M059J (cell line): ENCODE measurements around the gene CALR3. TPM values are rescaled to one million over a fixed set of nuclear protein-coding genes. Genes with fewer than 3 reads are reported as not detected.
"Not testable (repeated sequence)": the region's sequence is repeated elsewhere in the genome, so short reads cannot be mapped to it uniquely, and the experiment has no call there.

Experiments
- DNase-seq: peaks from one replicate; pipeline ENCODE4 v3.0.0-alpha.2; 2012; ENCODE audit warnings: low read depth
- total RNA-seq: library from RNA; depleted of rRNA; stranded (reverse); fragments of >200 nt; shearing (Covaris generic); gene quantifications from 2 replicates; pipeline ENCODE4 v1.2.3, GENCODE V29; 2014

CALR3 gene
- total RNA-seq, 1 experiment from 2014 or later: not detected

- no peak for DNase-seq
These were observed 38.0 kb downstream of the CALR3 start for GRCh38 chr19:16457954-16458331.

GRCh38 chr19:16457195-16457953, 38.6 kb downstream of the CALR3 start:
- DNase-seq: peak; percentile 67

DNA sequence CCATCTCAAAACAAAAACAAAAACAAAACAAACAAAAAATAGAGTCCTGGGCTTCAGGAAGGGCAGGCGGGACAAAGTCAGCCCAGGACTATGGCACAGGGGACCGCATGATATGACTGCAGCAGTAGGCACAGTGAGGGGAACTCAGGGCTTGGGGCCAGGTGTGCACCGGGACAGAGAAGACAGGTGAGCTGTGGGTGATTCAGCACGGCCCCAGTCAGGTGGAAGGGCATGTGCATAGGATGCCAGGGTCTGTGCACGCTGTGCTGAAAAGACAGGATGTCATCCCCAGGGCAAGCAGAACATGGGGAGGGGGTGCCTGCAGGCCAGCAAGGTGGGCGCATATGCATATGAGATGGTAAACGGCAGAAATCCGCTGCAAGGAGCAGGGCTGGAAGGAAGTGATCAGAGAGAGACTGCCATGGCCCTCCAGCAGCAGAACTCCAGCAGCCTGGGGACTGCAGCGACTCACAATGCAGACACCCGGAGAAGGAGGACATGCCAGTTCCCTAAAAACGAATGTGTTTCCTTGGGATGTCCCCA, 39.2 kb downstream of the CALR3 start:
- no peak for DNase-seq

DNA sequence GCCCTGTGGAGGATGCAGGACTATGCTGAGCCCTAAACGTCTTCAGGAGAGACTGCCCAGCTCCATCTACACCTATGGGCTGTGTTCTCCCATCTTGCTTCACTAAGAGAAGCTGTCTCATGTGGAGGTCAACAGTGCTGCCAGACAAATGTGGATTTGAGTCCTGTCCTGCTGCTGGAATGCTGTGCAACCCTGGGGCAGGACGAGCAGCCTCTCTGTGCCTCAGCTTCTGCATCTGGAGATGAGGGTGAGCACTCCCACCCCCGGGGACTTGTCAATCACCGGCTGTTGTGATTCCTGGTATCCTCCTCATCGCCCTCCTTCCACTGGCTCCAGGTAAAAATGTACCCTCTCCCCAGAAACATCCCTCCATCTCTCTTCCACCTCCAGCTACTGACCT, 40.5 kb downstream of the CALR3 start:
- DNase-seq: no peak

DNA sequence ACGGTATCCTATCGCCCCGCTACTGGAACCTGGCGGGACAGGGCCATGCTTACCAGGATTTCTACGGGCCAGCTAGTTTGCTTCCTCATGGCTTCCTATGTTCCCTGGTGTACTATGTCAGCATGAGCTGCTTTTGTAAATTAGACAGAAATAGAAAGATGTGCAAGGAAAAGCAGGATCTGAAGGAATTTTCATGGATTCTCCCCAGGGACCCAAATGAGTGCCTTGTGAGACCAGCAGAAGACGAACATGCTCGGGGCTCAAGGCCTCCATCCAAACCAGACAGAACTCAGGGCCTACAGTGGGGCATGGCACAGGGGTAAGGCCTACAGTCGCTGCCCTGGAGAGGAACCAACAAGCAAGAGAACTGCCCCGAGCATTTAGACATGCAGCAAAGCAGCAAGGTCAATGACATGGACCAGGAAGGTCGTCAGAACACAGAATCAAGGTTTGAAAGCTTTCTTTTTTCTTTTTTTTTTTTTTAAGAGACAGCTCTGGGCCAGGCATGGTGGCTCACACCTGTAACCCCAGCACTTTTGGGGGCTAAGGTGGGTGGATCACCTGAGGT, 41.5 kb downstream of the CALR3 start:
- no peak for DNase-seq

DNA sequence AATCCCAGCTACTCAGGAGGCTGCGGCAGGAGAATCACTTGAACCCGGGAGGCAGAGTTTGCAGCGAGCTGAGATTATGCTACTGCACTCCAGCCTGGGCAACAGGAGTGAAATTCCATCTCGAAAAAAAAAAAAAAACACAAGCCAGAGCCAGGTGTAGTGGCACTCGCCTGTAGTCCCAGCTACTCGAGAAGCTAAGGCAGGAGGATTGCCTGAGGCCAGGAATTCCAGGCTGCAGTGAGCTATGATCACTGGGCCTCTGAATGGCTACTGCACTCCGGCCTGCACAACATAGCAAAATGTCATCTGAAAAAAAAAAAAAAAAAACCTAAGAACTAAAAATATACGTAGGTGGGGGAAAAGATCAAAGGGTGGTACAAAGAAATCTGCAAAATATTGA, 43.6 kb downstream of the CALR3 start:
- peak; percentile 80 for DNase-seq

GRCh38 chr19:16449330-16449961, 46.5 kb downstream of the CALR3 start:
- peak; percentile 66 for DNase-seq

DNA sequence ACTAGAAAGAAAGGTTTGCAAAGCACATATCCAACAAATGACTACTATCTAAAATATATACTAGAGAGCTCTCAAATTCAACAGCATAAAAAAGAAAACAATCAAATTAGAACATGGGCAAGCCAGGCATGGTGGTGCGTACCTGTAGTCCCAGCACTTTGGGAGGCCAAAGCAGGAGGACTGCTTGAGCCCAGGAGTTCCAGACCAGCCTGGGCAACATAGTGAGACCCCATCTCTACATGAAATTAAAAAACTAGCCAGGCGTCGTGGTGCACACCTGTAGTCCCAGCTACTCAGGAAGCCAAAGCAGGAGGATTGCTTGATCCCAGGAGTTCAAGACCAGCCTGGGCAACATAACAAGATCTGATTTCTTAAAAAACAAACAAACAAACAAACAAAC, 47.1 kb downstream of the CALR3 start:
- DNase-seq: not testable (repeated sequence)

DNA sequence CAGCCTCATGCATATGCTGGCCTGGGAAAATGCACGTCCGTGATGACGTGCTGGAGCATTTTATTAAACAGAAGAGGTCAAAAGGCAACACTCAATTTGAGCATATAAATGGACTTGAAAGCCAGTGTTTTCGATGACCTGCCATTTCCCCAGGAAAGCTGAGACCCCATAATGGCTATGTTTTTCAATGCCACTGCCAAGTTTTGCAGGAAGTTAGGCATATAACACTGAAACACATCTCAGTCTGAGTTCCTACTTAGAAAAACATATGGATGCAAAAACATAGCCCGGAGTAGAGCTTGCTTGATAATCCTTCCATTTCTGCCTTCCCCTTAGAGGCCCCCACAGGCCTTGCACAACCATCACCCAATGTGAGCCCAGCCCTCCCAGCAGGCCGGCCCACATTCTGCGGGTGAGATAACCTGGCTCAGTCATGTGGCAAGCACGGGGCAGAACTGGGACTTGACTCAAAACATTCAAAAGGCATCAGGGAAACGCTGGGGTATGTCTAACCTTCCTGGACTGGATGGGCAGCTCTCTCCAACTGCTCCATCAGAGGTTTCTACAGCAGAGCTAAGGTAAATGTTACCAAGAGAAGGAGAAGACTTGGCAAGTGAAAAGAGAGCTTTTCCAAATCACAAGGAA, 49.1 kb downstream of the CALR3 start:
- DNase-seq: peak; percentile 48

DNA sequence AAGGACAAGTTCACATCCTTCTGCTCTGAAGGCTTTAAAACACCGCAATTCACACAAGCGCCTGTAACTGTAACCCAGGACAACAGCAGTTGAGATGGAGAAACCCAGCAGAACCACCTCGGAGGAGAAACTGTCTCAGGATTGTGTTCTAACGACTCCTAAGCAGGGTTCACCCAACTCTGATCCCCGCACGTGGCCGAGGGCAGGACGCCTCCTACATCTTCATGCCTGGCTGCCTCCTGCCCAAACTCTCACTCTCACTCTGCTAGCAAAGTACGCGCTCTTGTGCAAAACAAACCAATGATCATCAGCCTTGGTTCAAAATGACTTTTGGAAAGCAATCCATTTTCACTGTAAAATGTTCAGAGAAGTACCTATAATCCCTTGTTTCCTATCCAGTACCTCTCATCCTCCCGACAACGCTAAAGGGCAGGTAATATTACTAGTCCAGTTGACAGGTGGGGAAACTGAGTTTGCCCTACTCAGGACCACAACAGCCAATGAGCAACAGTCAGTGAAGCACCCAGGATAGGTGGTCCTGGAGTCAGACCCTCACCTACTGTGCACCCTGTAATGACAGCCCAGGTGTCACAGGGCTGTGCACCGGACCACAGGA, 49.8 kb downstream of the CALR3 start:
- DNase-seq: no peak

DNA sequence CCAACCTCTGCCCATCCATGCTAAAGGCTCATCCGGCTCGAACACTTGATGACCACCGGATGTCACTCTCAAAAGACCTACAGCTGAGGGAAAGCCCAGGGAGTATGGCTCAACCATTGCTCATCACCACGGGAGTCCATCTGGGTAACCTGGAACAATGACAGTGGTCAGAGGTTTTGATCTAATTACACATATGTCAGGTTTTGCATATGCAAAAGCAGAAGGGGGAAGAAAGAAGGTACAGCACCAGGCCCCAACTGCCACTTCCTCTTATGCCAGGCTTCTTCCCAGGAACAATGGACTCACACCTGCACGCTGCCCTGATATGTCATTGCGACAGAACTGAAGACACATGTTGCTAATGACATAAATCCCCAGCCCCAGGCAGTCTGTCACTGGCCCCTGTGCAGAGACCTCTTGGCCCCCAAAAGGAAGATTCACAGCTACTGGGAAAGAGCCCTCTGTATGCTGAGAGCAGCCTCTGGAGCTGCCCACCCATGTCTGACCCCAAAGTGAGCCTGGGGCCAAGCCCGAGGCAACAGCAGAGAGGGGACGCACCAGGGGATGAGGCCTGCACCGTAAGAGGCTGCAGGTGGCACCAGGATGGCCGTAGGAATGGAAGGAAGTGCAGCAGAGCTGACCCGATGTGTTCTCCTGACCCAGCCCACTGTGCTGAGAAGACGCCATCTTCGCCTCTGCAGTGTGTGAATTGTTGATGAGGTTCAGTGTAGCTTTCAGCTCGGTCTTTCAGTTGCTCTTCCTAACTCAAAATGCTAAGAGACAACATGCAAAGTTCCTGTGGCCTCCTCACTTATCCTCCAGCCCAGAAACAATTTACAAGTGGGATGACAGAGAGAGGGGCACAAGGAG, 50.5 kb downstream of the CALR3 start:
- DNase-seq: peak; percentile 83

DNA sequence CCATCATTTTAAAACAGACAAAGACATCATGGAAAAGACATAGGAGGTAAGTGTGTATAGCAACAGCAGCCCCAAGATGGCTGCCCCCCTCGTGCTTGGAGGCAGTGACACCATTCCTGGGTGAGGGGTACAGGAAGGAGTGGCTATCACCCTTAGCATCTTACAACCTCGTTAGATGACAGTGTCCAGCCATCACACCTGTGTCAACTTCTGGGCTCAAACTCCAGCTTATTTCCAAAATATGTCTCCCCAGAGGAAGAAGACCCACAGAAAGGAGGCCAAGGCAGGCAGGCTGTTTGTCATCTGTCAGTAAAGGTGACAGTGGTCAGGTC, 51.7 kb downstream of the CALR3 start:
- no peak for DNase-seq

- no peak for DNase-seq
These were observed 53.3 kb downstream of the CALR3 start for GRCh38 chr19:16442386-16443276.

- DNase-seq: peak; percentile 15
These were observed 54.3 kb downstream of the CALR3 start for GRCh38 chr19:16441661-16442162.

- no peak for DNase-seq
These were observed 59.1 kb downstream of the CALR3 start for GRCh38 chr19:16436780-16437332.

- no peak for DNase-seq
These were observed 59.8 kb downstream of the CALR3 start for GRCh38 chr19:16435999-16436650.

DNA sequence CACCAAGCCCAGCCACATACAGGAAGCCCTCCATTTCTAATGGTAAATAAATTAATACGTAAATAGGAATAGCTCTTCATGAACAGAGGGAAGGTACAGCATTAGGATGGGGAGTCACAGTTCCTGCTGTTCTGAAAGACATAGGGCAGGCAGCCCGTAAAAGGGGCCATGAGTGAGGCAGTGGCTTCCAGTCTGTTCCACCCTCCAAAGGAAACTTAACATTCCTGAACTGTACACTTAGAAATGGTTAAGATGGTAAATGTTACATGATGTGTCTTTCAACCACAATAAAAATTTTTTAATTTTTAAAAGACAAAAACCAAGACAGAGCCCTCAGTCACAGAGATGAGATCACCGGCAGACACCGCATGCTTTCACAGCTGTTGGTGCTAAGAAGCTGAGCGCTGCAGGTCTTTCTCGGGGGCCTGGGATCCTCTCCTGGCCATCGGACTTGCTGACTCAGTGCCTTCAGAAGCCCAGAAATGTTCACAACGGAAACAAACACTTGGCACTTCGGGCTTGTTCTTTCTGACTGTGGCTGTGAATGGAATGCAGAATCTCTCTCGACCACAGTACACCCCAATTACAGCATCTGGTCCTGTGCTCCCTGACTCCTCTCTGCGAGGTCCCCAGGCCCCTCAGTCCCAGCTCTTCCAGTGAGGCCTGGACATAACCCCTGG, 60.6 kb downstream of the CALR3 start:
- DNase-seq: peak; percentile 91

DNA sequence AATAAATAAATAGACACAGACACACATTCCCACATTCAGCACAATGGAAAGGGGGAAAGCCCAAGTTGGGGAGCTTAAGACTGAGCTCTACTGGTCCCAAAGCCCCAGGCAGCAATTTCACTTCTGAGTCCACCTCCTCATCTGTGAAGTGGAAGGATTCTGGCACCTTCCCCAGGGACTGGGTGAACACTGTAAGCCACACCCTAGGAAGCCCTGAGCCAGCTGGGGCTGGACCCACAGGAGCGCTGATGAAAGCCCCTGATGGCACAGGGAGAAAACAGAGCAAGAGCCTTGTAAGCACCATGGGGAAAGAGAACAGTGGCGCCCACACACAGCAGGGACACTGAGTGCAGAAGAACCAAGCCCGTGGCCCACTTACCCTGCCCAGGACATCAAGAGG, 62.0 kb downstream of the CALR3 start:
- no peak for DNase-seq

- no peak for DNase-seq
These were observed 66.2 kb downstream of the CALR3 start for GRCh38 chr19:16429759-16430091.
